ENCODE results near the gene SHF. TPM values are rescaled to one million over a fixed set of nuclear protein-coding genes. Genes with fewer than 3 reads are reported as not detected.
A peak's percentile ranks its signal among the peaks of the same experiment; 100 is the strongest.

SHF gene
- total RNA-seq, 2 experiments from 2014 or later: 19.8 to 23.5 TPM

DNA sequence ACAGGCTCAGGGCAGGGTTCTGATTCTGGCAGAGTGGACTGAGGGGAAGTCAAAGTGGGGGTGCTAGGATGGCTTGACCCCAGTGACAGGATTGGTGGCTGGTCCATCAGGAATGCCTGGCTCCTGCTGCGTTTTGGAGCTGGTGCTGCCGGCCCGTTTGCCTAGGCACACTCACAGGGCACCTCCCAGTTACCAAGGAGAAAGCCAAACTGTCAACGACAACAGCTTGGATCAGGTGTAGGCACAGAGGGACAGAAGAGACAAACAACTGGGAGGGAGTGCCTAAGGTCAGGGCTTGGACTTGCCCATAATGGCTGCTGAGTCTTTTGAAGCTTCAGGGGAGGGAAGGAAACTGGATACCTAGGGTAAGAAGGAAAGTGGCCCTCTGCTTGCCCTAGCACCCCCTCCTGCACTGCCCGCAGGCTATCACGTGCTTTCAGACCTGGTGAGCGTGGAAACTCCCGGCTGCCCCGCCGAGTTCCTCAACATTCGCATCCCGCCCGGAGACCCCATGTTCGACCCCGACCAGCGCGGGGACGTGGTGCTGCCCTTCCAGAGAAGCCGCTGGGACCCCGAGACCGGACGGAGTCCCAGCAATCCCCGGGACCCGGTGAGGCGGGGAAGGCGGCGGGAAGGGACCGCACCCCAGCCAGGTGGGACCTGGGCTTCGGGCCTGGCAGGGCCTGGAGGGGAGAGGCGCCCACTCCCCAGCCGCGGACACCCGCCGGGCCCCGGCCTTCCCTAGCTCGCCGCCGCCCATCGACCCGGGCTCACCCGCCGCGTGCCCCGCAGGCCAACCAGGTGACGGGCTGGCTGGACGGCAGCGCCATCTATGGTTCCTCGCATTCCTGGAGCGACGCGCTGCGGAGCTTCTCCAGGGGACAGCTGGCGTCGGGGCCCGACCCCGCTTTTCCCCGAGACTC lies 52.8 kb downstream of the SHF start:
- H3K4me1 Mint-ChIP-seq (ENCODE audit: low read depth): peaks cover 10% of the 10 kb centered on the region
- peaks cover 35% of the 10 kb centered on the region for H3K27me3 Mint-ChIP-seq
- intact Hi-C loops (cut with micrococcal nuclease): no loop called here
- no peak overlapping the region for H3K27ac Mint-ChIP-seq
- ChIA-PET POLR2A (no interaction called here), CTCF (interaction anchor here (1.6 to 6.9 kb wide), 2 partner anchors 8 to 18 kb away, joined by 4 to 48 read pairs; no protein-coding TSS in a partner anchor)
- H3K4me3 Mint-ChIP-seq: peak overlapping the region; percentile 37
- TF ChIP-seq, protein P1, sequence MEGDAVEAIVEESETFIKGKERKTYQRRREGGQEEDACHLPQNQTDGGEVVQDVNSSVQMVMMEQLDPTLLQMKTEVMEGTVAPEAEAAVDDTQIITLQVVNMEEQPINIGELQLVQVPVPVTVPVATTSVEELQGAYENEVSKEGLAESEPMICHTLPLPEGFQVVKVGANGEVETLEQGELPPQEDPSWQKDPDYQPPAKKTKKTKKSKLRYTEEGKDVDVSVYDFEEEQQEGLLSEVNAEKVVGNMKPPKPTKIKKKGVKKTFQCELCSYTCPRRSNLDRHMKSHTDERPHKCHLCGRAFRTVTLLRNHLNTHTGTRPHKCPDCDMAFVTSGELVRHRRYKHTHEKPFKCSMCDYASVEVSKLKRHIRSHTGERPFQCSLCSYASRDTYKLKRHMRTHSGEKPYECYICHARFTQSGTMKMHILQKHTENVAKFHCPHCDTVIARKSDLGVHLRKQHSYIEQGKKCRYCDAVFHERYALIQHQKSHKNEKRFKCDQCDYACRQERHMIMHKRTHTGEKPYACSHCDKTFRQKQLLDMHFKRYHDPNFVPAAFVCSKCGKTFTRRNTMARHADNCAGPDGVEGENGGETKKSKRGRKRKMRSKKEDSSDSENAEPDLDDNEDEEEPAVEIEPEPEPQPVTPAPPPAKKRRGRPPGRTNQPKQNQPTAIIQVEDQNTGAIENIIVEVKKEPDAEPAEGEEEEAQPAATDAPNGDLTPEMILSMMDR (IDR thresholded peaks at IDR 0.05): no peak
- no peaks in the 10 kb centered on the region for H3K36me3 Mint-ChIP-seq (ENCODE audit: low read depth)
- ATAC-seq: peak; percentile 63
- DNase-seq: peak; percentile 26
- H3K9me3 Mint-ChIP-seq: no peaks in the 10 kb centered on the region

- ATAC-seq: no peak
- Mint-ChIP-seq H3K4me3 (no peak overlapping the region), H3K4me1 (ENCODE audit: low read depth) (peaks cover 10% of the 10 kb centered on the region), H3K27ac (no peak overlapping the region), H3K9me3 (no peaks in the 10 kb centered on the region), H3K36me3 (ENCODE audit: low read depth) (no peaks in the 10 kb centered on the region), H3K27me3 (peaks cover 39% of the 10 kb centered on the region)
- DNase-seq: no peak
- intact Hi-C loops (cut with micrococcal nuclease): no loop called here
- POLR2A ChIA-PET: no interaction called here
- CTCF ChIA-PET: interaction anchor here (6.9 kb wide), 1 partner anchor 17 kb away, joined by 48 read pairs; no protein-coding TSS in a partner anchor
- TF ChIP-seq, protein P1 (IDR thresholded peaks at IDR 0.05): no peak
These were observed 53.7 kb downstream of the SHF start for GRCh38 chr15:45134046-45134445.

DNA sequence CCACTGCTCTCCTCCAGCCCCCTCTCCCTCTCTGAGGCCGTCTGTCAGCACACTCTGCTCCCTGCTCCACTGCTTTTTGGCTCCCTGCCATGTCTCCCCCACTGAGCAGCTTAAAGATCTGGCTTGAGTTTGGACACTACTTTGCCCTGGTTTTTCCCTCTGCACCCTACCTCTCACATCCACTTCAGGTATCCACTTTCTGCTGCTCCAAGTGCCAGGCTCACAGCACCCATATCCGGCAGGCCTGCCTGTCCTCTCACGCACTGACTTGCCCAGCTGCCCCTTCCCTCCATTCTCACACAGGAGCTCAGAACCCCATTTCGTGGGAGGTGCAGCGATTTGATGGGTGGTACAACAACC lies 54.2 kb downstream of the SHF start:
- intact Hi-C loops (cut with micrococcal nuclease): no loop called here
- H3K27ac Mint-ChIP-seq: no peak overlapping the region
- ATAC-seq (no peak), DNase-seq (no peak)
- POLR2A ChIA-PET: no interaction called here
- H3K4me1 Mint-ChIP-seq (ENCODE audit: low read depth): peaks cover 10% of the 10 kb centered on the region
- no peak overlapping the region for H3K4me3 Mint-ChIP-seq
- H3K36me3 Mint-ChIP-seq (ENCODE audit: low read depth): no peaks in the 10 kb centered on the region
- no peaks in the 10 kb centered on the region for H3K9me3 Mint-ChIP-seq
- TF ChIP-seq, protein P1 (IDR thresholded peaks at IDR 0.05): no peak
- CTCF ChIA-PET: interaction anchor here (1.2 to 6.9 kb wide), 2 partner anchors 16 kb away, joined by 3 to 48 read pairs; no protein-coding TSS in a partner anchor
- H3K27me3 Mint-ChIP-seq: peaks cover 44% of the 10 kb centered on the region

DNA sequence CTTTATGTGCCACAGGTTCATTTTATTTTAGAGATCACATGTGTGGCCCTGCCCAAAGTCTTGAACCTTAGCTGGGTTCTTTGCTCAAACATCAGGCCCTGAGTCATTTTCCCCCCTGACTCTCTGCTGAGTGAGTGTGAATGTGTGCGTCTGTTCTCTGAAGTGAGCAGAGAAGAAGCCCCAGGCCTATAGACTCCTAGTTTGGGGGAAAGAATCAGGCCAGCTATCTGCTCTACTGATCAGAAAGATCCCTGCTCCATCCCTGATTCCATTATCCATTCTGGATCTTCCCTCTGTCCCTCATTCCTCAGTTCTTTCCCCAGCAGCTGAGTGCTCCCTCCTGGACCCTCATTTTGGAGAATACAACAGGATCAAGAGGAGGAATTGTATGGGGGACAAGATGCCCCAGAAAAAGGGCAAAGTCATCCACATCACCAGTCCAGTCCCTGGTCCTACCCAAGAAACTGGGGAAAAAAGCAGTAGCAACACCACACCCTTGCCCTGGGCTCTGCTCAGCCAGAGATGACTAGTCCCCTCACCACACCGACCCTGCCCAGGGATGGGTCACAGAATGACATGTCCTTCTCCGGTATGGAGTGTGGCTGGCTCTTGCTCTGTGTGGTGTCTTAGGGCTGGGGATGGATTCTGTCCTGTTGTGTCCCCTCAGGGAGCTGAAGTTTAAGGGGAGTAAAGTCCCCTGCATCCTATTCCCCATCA lies 54.8 kb downstream of the SHF start:
- DNase-seq (no peak), ATAC-seq (no peak)
- Mint-ChIP-seq H3K36me3 (ENCODE audit: low read depth) (no peaks in the 10 kb centered on the region), H3K27ac (no peak overlapping the region), H3K4me3 (no peak overlapping the region), H3K27me3 (peaks cover 49% of the 10 kb centered on the region), H3K9me3 (no peaks in the 10 kb centered on the region), H3K4me1 (ENCODE audit: low read depth) (peaks cover 10% of the 10 kb centered on the region)
- TF ChIP-seq, protein P1 (IDR thresholded peaks at IDR 0.05): no peak
- ChIA-PET CTCF (interaction anchor here (1.2 to 6.9 kb wide), 2 partner anchors 16 to 17 kb away, joined by 3 to 48 read pairs; no protein-coding TSS in a partner anchor), POLR2A (no interaction called here)
- intact Hi-C loops (cut with micrococcal nuclease): no loop called here

Data from activated CD8-positive, alpha-beta T cell treated with anti-CD3 and anti-CD28 coated beads for 36 hours (primary cell).